DOHH2 (cell line): Measurements from ENCODE around the gene ACAD11.

ENCODE experiments used
- CTCF ChIP-seq: fragments of 200-600 bp; sonication (generic); IDR thresholded peaks from one replicate; pipeline ENCODE4 v1.5.1; 2014; ENCODE audit warnings: antibody characterized with exemption, mild to moderate bottlenecking, low read depth, low read length; ENCODE audit not compliant: poor library complexity, severe bottlenecking
- EZH2phosphoT487 ChIP-seq: fragments of 200-600 bp; sonication (generic); IDR thresholded peaks from 2 replicates; pipeline ENCODE4 v1.6.1; 2017; ENCODE audit warnings: borderline replicate concordance, mild to moderate bottlenecking, antibody characterized with exemption, low read length, moderate library complexity, mixed read lengths

DNA sequence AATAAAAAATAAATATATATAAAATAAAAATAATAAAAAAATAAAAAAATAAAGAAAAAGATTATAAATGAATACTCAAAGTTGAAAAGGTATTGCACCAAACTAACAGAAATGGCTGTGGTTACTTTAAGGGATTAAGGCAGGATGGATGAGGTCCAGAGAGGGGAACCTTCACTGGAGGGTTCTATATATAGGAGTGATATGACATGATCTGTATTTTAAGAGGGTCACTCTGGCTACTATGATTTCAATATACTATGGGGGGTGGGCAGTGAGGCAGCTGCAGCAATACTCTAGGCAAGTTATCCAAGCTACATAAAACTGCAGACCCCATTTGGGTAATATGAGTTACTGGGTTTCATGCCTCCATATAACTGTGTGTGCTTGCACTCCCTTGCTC lies 24.6 kb downstream of the ACAD11 start:
- TF ChIP-seq CTCF = no peak
- no peak for TF ChIP-seq EZH2phosphoT487
